ENCODE measurements around the gene C22orf23. TPM values are rescaled to one million over a fixed set of nuclear protein-coding genes. Genes with fewer than 3 reads are reported as not detected.

C22orf23 gene
- total and polyA plus RNA-seq, 7 donors, result 0.17 to 1.2 (median 0.36) TPM

- TF ChIP-seq CTCF (IDR thresholded peaks at IDR 0.05), result no peak
- ATAC-seq (no peak), DNase-seq (no peak)
- Histone ChIP-seq H3K27ac (no peak overlapping the region), H3K4me3 (no peak overlapping the region), H3K4me1 (no peaks in the 10 kb centered on the region), H3K9me3 (no peaks in the 10 kb centered on the region), H3K27me3 (ENCODE audit: insufficient read depth in 3 of 3, low read length in 2 of 3) (no peaks in the 10 kb centered on the region), H3K36me3 (ENCODE audit: insufficient read depth in 1 of 2, low read depth in 1 of 2) (peaks cover 7 to 81% of the 10 kb centered on the region in 2 donors)
- 90 to 95% (median 91%) methylated on average over 29 to 32 of the region's 32 CpGs for WGBS, 3 donors
- intact Hi-C loops (cut with DNase I), result no loop called here
Observed at GRCh38 chr22:37926771-37927636, 26.4 kb downstream of the C22orf23 start.

GRCh38 chr22:37926358-37926757 lies 27.0 kb downstream of the C22orf23 start:
- intact Hi-C loops (cut with DNase I), result no loop called here
- Histone ChIP-seq H3K27ac (no peak overlapping the region), H3K27me3 (ENCODE audit: insufficient read depth in 3 of 3, low read length in 2 of 3) (no peaks in the 10 kb centered on the region), H3K36me3 (ENCODE audit: insufficient read depth in 1 of 2, low read depth in 1 of 2) (peaks cover 3 to 82% of the 10 kb centered on the region in 2 donors), H3K4me3 (no peak overlapping the region), H3K9me3 (no peaks in the 10 kb centered on the region), H3K4me1 (no peaks in the 10 kb centered on the region)
- DNase-seq, result no peak
- TF ChIP-seq CTCF (IDR thresholded peaks at IDR 0.05), result no peak
- WGBS, 3 donors, result 89 to 91% (median 90%) methylated on average over 7 of the region's 7 CpGs
- ATAC-seq, result no peak

GRCh38 chr22:37925767-37926166 lies 27.6 kb downstream of the C22orf23 start:
- H3K27ac ChIP-seq, result no peak overlapping the region
- 89 to 92% (median 89%) methylated on average over 15 of the region's 15 CpGs for WGBS, 3 donors
- no peaks in the 10 kb centered on the region for H3K27me3 ChIP-seq (ENCODE audit: insufficient read depth in 3 of 3, low read length in 2 of 3)
- H3K9me3 ChIP-seq, result no peaks in the 10 kb centered on the region
- DNase-seq (no peak), ATAC-seq (no peak)
- no peak overlapping the region for H3K4me3 ChIP-seq
- no peak for TF ChIP-seq CTCF (IDR thresholded peaks at IDR 0.05)
- intact Hi-C loops (cut with DNase I), result no loop called here
- no peaks in the 10 kb centered on the region for H3K4me1 ChIP-seq
- H3K36me3 ChIP-seq (ENCODE audit: insufficient read depth in 1 of 2, low read depth in 1 of 2), result peaks cover 3 to 88% of the 10 kb centered on the region in 2 donors

- no peak for DNase-seq
- no peak overlapping the region for H3K27ac ChIP-seq
- H3K36me3 ChIP-seq (ENCODE audit: insufficient read depth in 1 of 2, low read depth in 1 of 2), result peaks cover 3 to 93% of the 10 kb centered on the region in 2 donors
- 66 to 75% (median 70%) methylated on average over 3 of the region's 3 CpGs for WGBS, 3 donors
- intact Hi-C loops (cut with DNase I), result no loop called here
- no peak for TF ChIP-seq CTCF (IDR thresholded peaks at IDR 0.05)
- H3K27me3 ChIP-seq (ENCODE audit: insufficient read depth in 3 of 3, low read length in 2 of 3), result no peaks in the 10 kb centered on the region
- H3K4me1 ChIP-seq, result no peaks in the 10 kb centered on the region
- H3K4me3 ChIP-seq, result no peak overlapping the region
- H3K9me3 ChIP-seq, result no peaks in the 10 kb centered on the region
- no peak for ATAC-seq
Observed at GRCh38 chr22:37925330-37925729, 28.1 kb downstream of the C22orf23 start.
